GM19372 (cell line): ENCODE measurements around the gene DNAJB9.

ENCODE experiments used
- ATAC-seq: cut with Tn5 transposase; IDR thresholded peaks from one replicate; pipeline ENCODE4 v1.9.1; 2021; ENCODE audit warnings: mild to moderate bottlenecking, low read depth, moderate library complexity; ENCODE audit not compliant: unreplicated experiment

DNAJB9 gene

GRCh38 chr7:108603656-108604306 lies 34.1 kb downstream of the DNAJB9 start:
- ATAC-seq: no peak

- no peak for ATAC-seq
Observed at GRCh38 chr7:108604307-108605077, 34.8 kb downstream of the DNAJB9 start.

GRCh38 chr7:108605559-108606201 lies 36.0 kb downstream of the DNAJB9 start:
- ATAC-seq: no peak

GRCh38 chr7:108609643-108610042 lies 40.0 kb downstream of the DNAJB9 start:
- no peak for ATAC-seq

- ATAC-seq: no peak
Observed at GRCh38 chr7:108611268-108611667, 41.6 kb downstream of the DNAJB9 start.

- peak; percentile 84 for ATAC-seq
Observed at GRCh38 chr7:108613147-108613948, 43.7 kb downstream of the DNAJB9 start.

GRCh38 chr7:108613949-108614381 lies 44.3 kb downstream of the DNAJB9 start:
- no peak for ATAC-seq

- no peak for ATAC-seq
Observed at GRCh38 chr7:108614896-108615295, 45.2 kb downstream of the DNAJB9 start.

- no peak for ATAC-seq
Observed at GRCh38 chr7:108618056-108618455, 48.4 kb downstream of the DNAJB9 start.

- ATAC-seq: no peak
Observed at GRCh38 chr7:108623220-108623619, 53.5 kb downstream of the DNAJB9 start.
